ENCODE data around the gene ZNF490.

ZNF490 gene

DNA sequence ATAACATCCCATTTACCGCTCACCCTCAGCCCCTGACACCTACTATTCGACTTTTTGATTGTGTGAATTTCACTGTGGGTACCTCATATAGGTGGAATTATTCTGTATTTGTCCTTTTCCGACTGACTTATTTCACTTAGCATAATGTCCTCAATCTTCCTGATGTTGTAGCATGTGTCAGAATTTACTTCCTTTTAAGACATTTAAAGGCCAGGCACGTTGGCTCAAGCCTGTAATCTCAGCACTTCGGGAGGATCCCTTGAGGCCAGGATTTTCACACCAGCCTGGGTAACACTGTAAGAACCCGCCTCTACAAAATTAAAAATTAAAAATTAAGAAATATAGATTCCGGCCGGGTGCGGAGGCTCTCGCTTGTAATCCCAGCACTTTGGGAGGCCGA lies 13.0 kb downstream of the ZNF490 start:
- TF ChIP-seq, protein P1, sequence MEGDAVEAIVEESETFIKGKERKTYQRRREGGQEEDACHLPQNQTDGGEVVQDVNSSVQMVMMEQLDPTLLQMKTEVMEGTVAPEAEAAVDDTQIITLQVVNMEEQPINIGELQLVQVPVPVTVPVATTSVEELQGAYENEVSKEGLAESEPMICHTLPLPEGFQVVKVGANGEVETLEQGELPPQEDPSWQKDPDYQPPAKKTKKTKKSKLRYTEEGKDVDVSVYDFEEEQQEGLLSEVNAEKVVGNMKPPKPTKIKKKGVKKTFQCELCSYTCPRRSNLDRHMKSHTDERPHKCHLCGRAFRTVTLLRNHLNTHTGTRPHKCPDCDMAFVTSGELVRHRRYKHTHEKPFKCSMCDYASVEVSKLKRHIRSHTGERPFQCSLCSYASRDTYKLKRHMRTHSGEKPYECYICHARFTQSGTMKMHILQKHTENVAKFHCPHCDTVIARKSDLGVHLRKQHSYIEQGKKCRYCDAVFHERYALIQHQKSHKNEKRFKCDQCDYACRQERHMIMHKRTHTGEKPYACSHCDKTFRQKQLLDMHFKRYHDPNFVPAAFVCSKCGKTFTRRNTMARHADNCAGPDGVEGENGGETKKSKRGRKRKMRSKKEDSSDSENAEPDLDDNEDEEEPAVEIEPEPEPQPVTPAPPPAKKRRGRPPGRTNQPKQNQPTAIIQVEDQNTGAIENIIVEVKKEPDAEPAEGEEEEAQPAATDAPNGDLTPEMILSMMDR (IDR thresholded peaks at IDR 0.05; ENCODE audit: extremely low read depth, insufficient read depth, missing control alignments), result no peak
- in situ Hi-C loops (cut with MboI; ENCODE audit: low pct_unique_long_range_greater_than_20kb, low sequenced_read_pairs, unreplicated experiment), result no loop called here
- no peak for DNase-seq (ENCODE audit: low spot score)

- in situ Hi-C loops (cut with MboI; ENCODE audit: low pct_unique_long_range_greater_than_20kb, low sequenced_read_pairs, unreplicated experiment), result no loop called here
- TF ChIP-seq, protein P1 (IDR thresholded peaks at IDR 0.05; ENCODE audit: extremely low read depth, insufficient read depth, missing control alignments), result no peak
- no peak for DNase-seq (ENCODE audit: low spot score)
These were observed 13.6 kb downstream of the ZNF490 start for GRCh38 chr19:12596927-12597548.

DNA sequence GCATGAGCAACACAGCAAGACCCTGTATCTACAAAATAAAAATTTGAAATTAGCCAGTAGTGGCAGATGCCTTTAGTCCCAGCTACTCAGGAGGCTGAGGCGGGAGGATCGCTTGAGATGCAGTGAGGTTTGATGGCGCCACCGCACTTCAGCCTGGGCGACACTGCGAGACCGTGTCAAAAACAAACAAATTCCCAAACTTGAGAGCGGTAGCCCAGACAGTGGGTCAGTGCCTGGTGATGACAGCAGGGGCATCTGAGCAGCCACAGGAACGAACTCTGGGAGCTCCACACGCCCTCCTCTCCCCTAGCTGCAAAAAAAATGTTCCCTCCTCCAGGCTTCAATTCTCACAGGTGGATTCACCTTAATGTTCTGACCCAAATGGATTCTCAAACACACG lies 14.1 kb downstream of the ZNF490 start:
- TF ChIP-seq, protein P1 (IDR thresholded peaks at IDR 0.05; ENCODE audit: extremely low read depth, insufficient read depth, missing control alignments), result no peak
- in situ Hi-C loops (cut with MboI; ENCODE audit: low pct_unique_long_range_greater_than_20kb, low sequenced_read_pairs, unreplicated experiment), result no loop called here
- DNase-seq (ENCODE audit: low spot score), result no peak

GRCh38 chr19:12581100-12581499 lies 29.5 kb downstream of the ZNF490 start:
- TF ChIP-seq, protein P1 (IDR thresholded peaks at IDR 0.05; ENCODE audit: extremely low read depth, insufficient read depth, missing control alignments), result no peak
- no peak for DNase-seq (ENCODE audit: low spot score)
- in situ Hi-C loops (cut with MboI; ENCODE audit: low pct_unique_long_range_greater_than_20kb, low sequenced_read_pairs, unreplicated experiment), result no loop called here

DNA sequence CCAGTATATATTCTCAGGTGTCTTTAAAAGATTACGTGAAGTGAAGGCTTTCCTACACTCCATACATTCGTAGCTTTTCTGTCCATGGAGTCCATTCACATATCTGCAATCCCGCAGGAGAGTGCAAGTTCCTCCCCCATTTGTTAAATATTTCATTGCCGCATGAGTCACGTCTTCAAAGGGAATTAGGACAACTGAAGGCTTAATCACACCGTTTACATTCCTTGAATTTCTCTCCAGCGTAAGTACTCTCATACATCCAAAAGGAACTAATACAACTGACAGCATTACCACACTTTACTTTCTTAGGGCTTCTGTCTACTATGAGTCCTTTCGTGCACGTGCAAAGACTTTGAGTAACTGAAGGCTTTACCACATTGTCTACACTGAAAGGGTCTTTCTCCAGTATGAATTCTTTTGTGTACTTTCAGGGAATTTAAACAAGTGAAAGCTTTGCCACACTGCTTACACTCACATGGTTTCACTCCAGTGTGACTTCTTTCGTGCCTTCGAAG lies 30.4 kb downstream of the ZNF490 start:
- DNase-seq (ENCODE audit: low spot score), result no peak
- TF ChIP-seq, protein P1 (IDR thresholded peaks at IDR 0.05; ENCODE audit: extremely low read depth, insufficient read depth, missing control alignments), result no peak
- in situ Hi-C loops (cut with MboI; ENCODE audit: low pct_unique_long_range_greater_than_20kb, low sequenced_read_pairs, unreplicated experiment), result no loop called here

GRCh38 chr19:12578641-12579040 lies 32.0 kb downstream of the ZNF490 start:
- in situ Hi-C loops (cut with MboI; ENCODE audit: low pct_unique_long_range_greater_than_20kb, low sequenced_read_pairs, unreplicated experiment), result no loop called here

More at GRCh38 chr19:12578641-12579040, 32.0 kb downstream of the ZNF490 start:
- TF ChIP-seq, protein P1 (IDR thresholded peaks at IDR 0.05; ENCODE audit: extremely low read depth, insufficient read depth, missing control alignments), result no peak
- DNase-seq (ENCODE audit: low spot score), result no peak

Data from GM13977 (cell line).